NCI-H510A (cell line): Measurements from ENCODE around the gene RIPK4.

ENCODE experiments used
- DNase-seq: peaks from one replicate; lab custom pipeline; 2025; lab: John Stamatoyannopoulos, UW

RIPK4 gene

DNA sequence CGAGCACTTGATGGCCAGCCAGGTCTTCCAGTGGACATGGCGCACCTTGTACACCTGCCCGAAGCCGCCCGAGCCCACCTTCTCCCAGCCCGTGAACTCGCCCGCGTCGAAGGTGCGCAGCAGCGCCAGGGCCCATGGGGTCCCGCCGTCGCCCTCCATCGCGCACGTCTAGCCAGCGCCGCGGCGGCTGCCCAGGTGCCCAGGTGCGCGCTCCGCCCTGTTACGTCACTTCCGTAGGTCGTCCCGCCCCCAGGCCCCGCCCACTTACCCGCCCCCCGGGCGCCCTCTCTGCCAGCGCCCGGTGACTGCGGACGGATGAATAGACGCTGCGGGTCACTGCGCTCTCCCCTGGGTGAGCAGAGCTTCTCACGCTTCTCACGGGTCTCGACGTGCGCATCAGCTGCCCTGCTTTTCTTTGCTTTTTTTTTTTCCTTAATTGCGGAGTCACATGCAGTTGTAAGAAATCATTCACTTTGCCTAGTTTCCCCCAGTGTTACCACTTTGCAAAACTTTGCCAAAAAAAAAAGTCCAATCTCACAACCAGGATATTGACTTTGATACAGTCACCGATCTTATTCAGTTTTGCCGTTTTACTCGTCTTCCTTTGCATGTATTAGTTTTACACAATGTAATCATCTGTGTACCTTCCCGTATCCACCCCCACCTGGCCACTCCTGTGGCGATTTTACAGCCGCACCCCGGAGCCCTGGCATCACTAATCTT lies at the start of gene RIPK4:
Gene RIPK4, minus strand, starts transcription at position 170 of the 723 bp plus-strand sequence. Its CDS starts 11 bp downstream, at position 159.
- DNase-seq, result peak; percentile 80

DNA sequence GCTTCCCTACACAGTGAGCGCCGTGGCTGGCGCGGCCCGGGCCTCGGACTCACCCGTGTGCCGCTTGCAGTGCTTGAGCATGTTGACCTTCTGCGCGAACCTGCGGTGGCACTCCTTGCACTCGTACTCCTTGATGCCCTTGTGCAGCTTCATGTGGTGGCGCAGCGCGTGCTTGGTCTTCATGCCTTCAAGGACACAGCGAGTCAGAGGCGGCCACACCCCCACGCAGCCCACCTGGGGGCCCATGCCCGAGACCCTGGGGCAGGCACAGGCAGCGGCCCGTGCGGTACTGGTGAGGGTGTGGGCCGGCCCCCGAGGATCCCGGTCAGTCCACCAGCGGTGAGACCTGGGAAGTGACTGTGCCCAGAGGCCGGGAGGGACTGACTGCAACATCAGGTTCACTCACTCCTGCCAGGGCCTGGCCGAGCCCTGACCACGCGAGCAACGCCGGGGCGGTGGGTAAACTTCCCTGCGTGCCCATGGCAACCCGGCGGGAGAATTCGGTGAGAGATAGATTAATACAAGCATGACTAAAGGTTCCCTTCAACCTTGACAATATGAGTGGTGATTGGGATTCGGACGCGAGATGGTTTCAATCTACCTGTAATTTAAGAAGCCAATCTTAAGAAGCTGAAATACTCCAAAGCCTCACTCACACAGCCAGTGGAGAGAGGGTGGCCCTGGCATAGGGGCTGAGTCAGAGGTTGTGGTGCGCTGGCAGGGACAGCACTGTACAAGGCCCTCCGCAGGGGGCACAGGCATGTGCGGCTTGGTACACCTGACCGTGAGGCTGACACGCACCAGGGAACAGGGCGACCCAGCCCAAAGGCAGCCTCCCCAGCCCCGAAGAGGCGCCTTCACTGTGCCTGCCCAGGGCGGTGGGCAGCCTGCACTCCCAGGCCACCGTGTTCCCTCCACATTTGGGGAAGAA lies 49.1 kb upstream of the RIPK4 start:
- DNase-seq, result no peak

DNA sequence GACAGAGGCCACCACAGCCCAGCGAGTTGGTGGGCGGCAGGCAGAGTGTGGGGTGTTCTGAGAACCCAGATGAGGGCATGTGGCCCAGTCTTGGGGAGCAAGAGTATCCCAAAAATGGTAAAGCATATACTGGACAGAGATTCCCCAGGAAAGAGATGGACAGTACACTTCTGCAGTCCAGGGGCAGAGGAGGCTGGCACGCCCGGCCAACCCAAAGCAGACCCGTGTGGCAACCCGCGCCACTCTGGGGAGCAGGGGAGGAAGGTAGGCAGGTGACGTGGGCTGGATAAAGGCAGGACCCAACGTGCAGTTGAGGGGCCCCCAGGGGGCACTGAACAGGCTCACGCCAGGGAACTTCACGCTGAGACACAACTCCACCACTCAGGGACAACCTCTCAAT lies 46.4 kb upstream of the RIPK4 start:
- no peak for DNase-seq

DNA sequence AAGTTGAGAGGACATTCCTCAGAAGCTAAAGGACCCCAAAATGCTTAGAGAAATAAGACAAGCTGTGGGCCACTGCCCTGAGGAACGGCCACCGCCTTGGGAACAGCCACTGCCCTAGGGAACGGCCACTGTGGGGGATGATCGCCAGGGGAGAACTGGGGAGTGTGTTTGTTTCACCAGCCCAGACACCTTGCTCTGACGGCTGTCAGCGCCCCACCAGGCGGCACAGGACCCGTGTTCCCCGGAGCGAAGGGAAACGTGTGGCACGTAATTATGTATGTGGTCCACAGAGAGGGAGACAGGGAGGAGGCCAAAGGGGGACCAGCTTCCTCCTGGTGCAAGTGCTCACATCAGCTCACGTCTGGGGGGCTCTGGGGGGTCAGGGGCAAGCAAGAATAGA lies 45.8 kb upstream of the RIPK4 start:
- no peak for DNase-seq

DNA sequence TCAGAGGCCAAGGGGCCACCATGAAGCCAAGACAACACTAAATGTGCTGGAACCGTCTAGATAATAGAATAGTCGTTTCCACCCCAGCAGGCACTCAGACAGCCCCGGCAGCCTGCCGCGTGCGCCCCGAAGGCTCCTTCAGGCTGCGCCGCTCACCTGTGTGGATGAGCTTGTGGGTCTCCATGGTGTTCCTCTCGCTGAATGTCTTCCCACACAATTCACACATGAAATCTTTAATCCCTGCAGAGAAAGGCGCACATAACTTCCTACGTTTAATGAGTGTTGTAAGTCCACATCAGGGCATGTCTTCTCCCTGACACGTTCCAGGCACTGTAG lies 43.7 kb upstream of the RIPK4 start:
- DNase-seq, result no peak

DNA sequence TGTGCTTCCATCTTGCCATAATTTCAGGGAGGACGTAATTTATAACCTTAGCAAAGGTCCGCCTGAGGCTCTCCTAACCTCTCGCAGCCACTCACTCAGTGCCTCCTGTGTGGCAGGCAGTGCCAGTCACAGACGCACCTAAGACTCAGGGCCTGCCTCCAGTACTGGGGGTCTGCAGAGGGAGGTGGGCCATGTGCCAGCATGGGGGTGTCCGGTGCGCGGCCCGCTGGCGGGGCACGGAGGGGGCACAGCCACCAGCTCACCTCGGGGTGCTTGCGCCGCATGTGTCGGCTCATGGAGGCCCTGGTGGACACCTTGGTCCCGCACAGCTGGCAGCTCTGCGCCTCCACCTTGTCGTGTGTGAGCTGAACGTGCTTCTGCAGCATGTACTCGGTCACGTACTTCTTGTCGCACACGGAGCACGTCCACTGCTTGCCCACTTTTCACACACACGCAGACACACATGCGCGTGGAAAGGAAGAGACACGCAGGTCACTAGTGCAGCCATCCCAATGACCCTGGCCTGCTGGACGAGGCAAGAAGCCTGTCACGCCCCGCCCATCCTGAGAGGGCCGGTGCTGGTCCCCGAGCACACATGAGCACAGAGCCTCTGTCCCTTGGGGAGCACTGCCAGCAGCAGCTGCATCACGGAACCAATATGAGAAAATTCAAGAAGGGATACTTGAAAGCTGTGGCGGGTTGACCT lies 43.2 kb upstream of the RIPK4 start:
- no peak for DNase-seq

DNA sequence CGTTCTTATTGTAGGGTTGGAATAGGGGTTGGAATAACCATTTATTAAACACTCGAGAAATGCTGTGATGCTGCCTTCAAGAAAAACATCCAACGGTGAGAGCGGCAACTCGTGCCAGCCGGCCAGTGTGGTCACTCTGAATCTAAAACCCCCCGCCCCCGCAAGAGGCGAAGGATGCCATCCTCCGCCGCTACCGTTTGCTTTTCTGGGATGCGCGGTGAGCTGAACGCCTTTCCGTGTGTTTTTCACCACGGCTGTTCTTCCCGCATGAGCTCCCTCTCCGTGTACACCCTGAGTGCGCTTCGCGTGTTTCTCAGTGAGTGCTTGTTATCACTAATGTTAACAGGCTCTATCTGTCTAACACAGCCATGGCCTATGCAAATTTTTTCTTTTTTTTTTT lies 42.0 kb upstream of the RIPK4 start:
- no peak for DNase-seq

DNA sequence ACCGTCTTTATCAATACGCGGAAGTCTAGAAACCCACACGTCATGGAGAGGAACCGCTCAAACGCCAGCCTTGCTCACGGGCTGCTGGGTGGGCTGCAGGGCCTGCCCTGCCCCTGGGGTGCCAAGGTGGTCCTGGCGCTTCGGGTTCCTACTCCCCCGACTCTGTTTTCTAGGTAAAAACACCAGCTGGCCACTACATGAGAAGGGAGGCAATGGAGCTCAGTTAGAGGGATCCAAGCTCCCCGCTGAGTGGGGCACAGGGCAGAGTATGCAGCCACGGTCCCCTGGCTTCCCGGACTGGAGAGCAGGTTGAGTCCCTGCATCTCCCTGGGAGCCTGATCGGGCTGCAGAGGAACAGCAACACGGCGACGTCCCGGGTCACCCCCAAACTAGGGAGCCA lies 41.2 kb upstream of the RIPK4 start:
- no peak for DNase-seq

DNA sequence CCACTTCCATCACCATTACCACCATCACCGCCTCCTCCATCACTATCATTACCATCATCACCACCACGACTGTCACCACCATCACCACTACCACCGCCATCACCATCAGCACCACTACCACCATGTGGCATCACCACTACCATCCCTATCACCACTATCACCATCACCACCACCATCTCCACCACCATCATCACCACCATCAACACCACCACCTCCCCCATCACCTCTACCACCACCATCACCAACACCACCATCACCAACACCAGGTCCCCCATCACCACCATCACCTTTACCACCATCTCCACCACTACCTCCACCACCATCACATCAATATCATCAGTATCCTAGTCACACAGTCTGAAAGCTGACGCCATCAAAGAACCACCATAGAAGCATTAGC lies 39.9 kb upstream of the RIPK4 start:
- no peak for DNase-seq

DNA sequence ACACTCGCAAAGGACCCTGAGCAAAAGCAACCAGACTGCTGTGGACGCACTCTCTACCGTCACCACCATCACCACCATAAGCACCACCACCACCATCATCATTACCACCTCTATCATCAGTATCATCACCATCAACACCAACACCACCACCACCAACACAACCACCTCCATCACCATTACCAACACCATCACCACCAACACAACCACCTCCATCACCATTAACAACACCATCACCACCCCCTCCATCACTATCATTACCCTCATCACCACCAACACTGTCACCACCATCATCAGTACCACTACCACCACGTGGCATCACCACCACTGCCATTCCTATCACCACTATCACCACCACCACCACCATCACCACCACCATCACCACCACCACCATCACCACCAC lies 38.8 kb upstream of the RIPK4 start:
- DNase-seq, result no peak

DNA sequence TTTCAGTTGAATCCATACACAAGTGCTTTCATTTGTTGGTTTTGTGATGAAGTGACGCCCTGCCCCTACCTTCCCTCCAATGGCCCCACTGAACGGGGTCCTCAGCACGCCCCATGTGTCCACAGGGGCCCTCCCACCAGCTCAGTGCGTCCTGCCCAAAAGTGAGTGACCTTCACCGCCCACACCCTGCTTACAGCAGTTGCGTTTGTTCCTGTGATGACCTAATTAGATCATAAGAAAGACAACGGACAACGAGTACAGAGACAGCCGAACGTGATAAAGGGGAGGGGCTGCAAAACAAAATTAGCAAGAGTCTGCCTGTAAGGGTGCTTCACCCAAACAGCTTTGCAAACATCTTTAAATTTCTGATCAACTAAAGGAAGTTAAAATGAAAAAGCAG lies 38.2 kb upstream of the RIPK4 start:
- DNase-seq, result no peak

DNA sequence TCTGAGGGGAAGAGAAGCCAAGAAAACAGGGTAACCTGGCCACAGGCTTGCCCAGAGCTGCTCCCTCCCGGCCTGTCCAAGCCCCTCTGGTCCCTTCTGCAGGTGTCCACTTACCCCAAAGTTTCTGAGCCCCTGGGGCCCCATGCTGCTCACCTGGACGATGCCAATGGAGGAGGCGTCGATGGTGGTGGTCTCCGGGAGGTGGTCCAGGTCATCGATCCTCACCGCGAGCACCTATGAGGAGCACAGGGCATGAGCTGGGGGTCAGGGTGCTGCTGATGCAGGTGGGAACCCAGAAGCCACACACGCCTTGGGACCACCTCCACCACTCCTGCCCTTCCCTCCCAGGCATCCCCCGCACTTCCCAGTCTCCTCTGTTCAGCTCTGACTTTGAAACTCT lies 37.5 kb upstream of the RIPK4 start:
- no peak for DNase-seq

DNA sequence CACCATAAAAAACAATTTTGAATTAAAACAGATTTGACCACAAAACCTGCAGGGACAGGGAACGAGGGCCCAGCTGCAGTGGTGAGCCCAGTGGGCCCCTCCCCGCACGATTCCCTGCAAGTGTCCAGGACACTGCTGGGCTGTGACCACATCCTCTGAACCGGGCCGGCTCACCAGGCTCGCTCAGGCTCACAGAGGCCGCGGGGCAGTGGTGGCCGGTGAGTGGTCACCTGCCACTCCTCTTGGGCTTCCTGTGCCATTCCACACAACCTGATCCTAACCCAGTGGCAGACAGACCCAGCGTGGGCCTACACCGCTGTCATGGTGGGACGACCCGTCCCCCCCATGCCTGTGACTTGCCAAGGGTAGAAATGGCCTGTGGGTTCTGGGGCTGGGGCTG lies 36.5 kb upstream of the RIPK4 start:
- no peak for DNase-seq

DNA sequence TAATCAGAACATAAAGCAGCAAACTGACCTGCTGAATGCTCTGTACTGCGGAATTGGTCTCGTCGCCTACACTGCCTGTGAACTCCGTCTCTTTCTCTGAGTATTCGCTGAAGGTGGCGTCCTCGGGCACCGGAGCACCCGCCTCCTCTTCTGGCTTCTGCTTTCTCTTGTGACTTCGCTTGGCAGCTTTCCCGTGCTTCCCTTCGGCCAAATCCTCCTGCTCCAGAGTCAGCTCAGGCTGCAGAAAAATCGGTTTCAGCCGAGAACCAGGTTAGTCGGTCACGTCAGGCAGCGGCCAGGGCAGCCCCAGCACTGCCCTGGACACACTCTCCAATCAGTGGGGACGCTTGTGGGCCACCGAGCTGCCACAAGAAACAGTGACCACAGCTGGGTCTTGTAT lies 35.8 kb upstream of the RIPK4 start:
- DNase-seq, result no peak

DNA sequence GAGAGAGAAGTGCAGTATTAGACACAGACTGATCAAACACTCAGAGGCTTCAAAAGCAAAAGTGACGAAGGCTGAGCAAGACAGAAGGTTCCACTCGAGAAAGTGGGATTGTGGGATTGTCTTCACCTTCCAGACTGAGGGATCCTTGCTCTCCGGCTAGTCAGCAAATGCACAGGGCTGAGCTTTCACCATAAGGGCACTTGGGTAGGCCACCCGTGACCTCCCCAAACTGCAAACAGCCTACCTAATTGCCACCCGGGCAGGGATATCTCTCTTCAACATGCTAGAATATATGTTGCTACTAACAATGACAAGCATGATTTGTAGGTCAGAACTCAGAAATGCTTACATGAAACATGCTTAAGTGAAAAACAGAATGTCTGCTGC lies 35.3 kb upstream of the RIPK4 start:
- DNase-seq, result no peak

DNA sequence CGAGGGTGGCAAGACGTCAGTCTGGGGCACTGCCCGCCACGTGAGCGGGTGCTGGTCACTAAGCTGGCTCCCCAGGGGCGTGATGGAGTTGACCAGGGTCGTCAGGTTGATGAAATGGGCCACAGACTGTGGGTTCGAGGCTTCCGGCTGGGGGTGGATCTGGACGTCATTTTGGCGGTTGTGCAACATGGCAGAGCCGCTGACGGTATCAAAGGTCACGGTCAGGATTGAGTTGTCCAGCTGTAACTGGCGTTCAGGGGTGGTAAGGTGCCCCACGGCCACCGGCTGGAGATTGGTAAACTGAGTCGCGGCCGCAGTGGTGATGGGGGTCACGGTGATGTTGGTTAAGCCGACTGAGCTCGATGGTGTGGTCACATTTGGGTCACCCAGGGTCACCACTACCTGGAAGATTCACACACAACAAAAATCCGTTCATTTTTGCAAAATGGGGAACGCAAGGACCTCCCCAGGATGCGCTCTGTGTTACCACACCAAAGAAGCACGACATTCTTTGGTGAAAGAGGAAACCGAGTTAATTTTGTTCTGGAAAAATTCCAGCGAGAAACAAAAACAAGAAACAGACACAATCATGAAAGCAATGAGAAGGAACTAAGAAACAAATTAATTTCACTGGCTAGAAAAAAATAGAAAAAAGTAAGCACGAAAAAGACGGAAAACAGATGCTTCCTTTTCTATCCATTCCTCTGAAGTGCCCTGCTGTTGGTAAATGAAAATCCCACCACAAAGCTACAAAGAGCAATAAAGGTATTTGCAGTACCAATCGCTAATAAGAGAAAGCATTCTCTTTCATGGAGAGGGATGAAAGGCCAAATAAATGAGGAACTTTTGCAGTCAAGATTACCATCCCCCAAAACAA lies 34.7 kb upstream of the RIPK4 start:
- DNase-seq, result no peak

DNA sequence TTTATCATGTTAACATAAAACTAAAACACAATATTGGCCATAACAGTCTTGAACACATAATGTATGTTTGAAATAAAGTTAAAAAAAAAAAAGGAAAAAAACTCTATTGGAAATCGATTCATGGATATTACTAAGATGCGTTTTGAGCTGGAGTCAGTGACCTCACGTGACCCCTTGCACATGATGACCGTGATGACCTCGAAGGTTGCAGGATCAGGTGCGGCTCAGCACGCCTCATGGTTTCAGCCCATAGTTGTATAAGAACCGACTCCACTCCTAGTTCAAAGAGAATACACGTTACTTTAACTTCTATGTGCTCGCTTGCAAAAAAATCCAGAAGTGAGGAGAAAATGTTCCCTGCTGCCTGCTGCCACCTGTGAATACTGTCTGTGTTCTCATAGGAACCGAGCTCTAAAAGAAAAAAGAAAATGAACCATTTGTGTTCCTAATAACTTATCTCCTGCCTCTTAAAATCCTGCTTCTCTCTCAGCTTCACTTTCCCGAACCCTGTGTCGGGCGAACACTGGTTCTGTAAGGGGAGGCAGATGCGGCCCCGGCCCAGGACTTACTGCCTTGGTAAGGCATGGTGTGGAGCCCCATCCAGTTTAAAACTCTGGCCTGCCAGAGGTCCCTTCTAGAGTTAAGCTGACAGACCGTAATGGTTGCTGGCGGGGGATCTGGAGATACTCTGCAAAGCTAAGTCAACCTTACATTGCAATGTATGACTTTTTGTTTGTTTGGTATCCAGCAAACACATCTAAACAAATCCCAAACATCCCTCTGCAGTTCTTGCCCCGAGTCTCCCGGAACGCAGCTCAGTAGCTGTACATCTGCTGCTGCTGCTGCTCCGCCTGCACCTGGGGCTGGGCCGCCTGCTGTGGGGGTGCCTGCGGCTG lies 33.8 kb upstream of the RIPK4 start:
- no peak for DNase-seq

DNA sequence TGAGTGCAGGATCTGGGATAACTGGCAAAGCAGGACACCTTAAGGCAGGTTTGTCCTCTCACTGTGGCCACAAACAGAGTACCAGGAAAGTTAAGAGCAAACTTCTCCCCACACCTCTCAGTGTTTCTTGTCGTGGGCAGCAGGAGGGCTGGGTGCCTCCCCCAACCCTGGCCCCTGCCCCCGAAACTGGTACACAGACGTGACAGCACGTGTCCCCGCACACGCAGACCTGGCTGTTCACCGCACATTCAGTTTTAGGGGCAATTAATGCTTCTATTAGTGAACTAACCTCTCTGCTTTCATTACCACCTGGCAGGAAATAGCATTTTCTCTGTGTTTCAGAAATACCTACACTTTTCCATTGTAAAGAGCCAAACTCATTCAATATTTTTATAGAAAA lies 32.9 kb upstream of the RIPK4 start:
- DNase-seq, result no peak

DNA sequence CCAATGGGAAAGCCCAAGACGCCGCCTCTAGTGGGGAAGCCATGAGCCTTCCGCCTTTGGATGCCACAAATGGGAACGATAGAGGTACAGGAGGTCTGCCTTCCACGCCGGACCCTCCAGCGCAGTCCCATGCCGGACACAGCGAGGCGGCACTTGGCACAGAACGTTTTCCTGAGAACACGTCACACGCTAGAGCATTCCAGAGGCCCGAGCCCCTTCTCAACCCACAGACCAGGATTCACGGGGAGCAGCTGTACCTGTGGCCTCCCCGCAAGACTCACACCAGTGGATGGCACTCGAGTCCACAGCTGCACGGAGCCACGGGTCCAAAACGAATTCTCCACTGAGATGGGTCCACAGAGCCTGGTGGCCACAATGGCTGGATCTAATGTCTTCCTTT lies 31.5 kb upstream of the RIPK4 start:
- DNase-seq, result no peak

DNA sequence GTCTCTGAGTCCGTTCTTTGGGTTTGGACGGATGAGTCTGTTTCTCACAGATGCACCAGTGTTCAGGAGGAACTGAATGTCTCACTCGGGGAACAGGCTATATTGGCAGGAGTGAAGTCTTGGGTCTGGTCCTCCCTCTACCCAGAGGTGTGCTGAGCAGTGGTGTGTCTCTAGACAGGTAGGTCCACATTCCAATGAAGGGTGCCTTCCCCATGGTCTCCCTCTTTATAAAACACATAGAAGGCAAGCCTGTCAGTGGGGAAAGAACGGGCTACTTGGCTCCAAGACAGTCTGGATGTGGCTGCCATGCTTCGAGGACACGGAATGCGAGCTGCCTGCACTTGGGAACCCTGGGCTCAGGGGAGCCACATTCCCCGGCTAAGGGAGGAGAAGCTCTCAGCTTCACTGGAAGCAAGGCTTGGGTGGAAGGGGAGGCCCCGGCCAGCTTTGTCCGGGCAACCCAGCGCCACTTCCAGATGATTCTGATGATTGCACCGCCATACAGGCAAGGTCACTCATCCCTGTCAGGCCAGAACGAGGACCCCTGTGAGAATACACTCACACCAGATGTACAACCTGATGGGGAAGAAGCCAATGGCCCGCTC lies 29.7 kb upstream of the RIPK4 start:
- no peak for DNase-seq

DNA sequence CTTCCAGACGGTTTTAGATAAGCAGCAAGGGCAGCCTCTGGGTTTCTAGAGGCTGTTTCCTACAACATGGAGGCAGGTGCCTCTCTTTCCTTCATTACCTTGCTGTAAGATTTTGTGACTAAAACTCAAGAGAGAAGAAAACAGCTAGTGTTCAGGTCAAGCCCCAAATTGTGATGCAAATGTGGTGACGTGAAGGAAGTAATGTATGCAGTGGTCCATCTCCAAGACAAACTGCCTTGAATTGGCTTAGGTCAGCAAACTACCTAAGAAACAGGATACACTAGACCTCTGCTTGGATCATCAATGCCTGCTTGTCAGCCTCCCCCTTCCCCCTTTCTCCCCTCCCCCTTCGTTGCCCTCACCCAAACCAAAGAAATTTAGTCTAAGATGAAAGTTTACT lies 28.9 kb upstream of the RIPK4 start:
- no peak for DNase-seq
